Hepatocyte (in vitro differentiated cells): ENCODE results near the gene TIAM1.

Experiments used
- CTCF ChIP-seq: fragments of 200-600 bp; sonication (generic); IDR thresholded peaks from 2 replicates; pipeline ENCODE4 v1.5.1; 2016; ENCODE audit warnings: antibody characterized with exemption, mild to moderate bottlenecking; ENCODE audit not compliant: poor library complexity
- EZH2 ChIP-seq: fragments of 200-600 bp; sonication (generic); IDR thresholded peaks from 2 replicates; pipeline ENCODE4 v1.6.1; 2016; ENCODE audit warnings: antibody characterized with exemption, mild to moderate bottlenecking, borderline replicate concordance
- EZH2phosphoT487 ChIP-seq: fragments of 200-600 bp; sonication (generic); IDR thresholded peaks from one replicate; pipeline ENCODE4 v1.6.1; 2018; ENCODE audit warnings: antibody characterized with exemption, mild to moderate bottlenecking, low read depth, moderate library complexity; ENCODE audit not compliant: unreplicated experiment, severe bottlenecking

DNA sequence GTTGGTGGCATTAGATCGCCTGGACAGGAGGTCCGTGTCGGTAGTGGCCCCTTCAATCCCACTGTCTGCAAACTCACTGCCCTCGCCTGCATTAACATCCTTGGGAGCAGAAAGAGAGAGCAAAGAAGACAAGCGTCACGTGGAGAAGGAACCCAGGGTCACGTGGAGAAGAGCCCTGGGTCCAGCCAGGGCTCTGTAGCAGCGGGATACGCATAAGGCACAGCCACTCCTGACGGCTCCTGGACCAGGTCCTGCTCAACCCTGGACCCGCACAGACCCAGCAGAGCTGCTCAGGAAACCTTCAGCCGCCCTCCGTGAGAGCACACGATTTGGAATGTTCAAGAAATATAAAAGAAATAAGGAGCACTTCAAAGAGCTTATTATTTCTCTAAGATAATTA lies 92.0 kb downstream of the TIAM1 start:
- TF ChIP-seq CTCF = no peak
- no peak for TF ChIP-seq EZH2phosphoT487
- TF ChIP-seq EZH2 = no peak
